ENCODE results near the gene RENBP. TPM values are rescaled to one million over a fixed set of nuclear protein-coding genes. Genes with fewer than 3 reads are reported as not detected.

RENBP gene
- total and polyA plus RNA-seq, 9 donors, result 0.80 to 4.9 (median 2.5) TPM

GRCh38 chrX:153966841-153967535, 22.5 kb upstream of the RENBP start:
- Histone ChIP-seq H3K36me3 (no peaks in the 10 kb centered on the region), H3K4me1 (ENCODE audit: insufficient read depth) (peaks cover 5% of the 10 kb centered on the region), H3K9me3 (no peaks in the 10 kb centered on the region), H3K27ac (no peak overlapping the region), H3K27me3 (no peaks in the 10 kb centered on the region), H3K4me3 (no peak overlapping the region)
- no peak for DNase-seq
- TF ChIP-seq CTCF (IDR thresholded peaks at IDR 0.05) (no peak), POLR2A (IDR thresholded peaks at IDR 0.05) (no peak), EP300 (IDR thresholded peaks at IDR 0.05) (no peak)
- 72 to 77% (median 76%) methylated on average over 14 of the region's 14 CpGs for WGBS, 3 donors
- intact Hi-C loops (cut with DNase I), result loop anchor here in 1 of 4 donors (1.0 kb wide), 1 partner anchor 39 kb away; no protein-coding TSS in a partner anchor

- 62 to 67% (median 64%) methylated on average over 15 of the region's 15 CpGs for WGBS, 3 donors
- no peaks in the 10 kb centered on the region for H3K9me3 ChIP-seq
- peak in 2 of 5 donors; percentile 47 to 51 for DNase-seq
- no peaks in the 10 kb centered on the region for H3K36me3 ChIP-seq
- no peak overlapping the region for H3K4me3 ChIP-seq
- peaks cover 5% of the 10 kb centered on the region for H3K4me1 ChIP-seq (ENCODE audit: insufficient read depth)
- intact Hi-C loops (cut with DNase I), result no loop called here
- no peaks in the 10 kb centered on the region for H3K27me3 ChIP-seq
- H3K27ac ChIP-seq, result no peak overlapping the region
- TF ChIP-seq CTCF (IDR thresholded peaks at IDR 0.05) (no peak), POLR2A (IDR thresholded peaks at IDR 0.05) (no peak), EP300 (IDR thresholded peaks at IDR 0.05) (no peak)
Measured at GRCh38 chrX:153966283-153966688, 21.8 kb upstream of the RENBP start.

- H3K4me3 ChIP-seq, result no peak overlapping the region
- H3K4me1 ChIP-seq (ENCODE audit: insufficient read depth), result peaks cover 5% of the 10 kb centered on the region
- TF ChIP-seq EP300 (IDR thresholded peaks at IDR 0.05) (no peak), CTCF (IDR thresholded peaks at IDR 0.05) (no peak), POLR2A (IDR thresholded peaks at IDR 0.05) (no peak)
- WGBS, 3 donors, result 80 to 89% (median 86%) methylated on average over 5 of the region's 5 CpGs
- no peak overlapping the region for H3K27ac ChIP-seq
- intact Hi-C loops (cut with DNase I), result no loop called here
- no peaks in the 10 kb centered on the region for H3K9me3 ChIP-seq
- no peaks in the 10 kb centered on the region for H3K36me3 ChIP-seq
- DNase-seq, result no peak
- H3K27me3 ChIP-seq, result no peaks in the 10 kb centered on the region
Measured at GRCh38 chrX:153965406-153965805, 21.0 kb upstream of the RENBP start.

- H3K27me3 ChIP-seq, result no peaks in the 10 kb centered on the region
- no peaks in the 10 kb centered on the region for H3K36me3 ChIP-seq
- no peak overlapping the region for H3K4me3 ChIP-seq
- TF ChIP-seq CTCF (IDR thresholded peaks at IDR 0.05) (no peak), POLR2A (IDR thresholded peaks at IDR 0.05) (no peak), EP300 (IDR thresholded peaks at IDR 0.05) (no peak)
- H3K4me1 ChIP-seq (ENCODE audit: insufficient read depth), result peaks cover 5% of the 10 kb centered on the region
- H3K9me3 ChIP-seq, result no peaks in the 10 kb centered on the region
- H3K27ac ChIP-seq, result no peak overlapping the region
- intact Hi-C loops (cut with DNase I), result no loop called here
- 84 to 92% (median 91%) methylated on average over 14 of the region's 14 CpGs for WGBS, 3 donors
- DNase-seq, result no peak
Measured at GRCh38 chrX:153964105-153964504, 19.7 kb upstream of the RENBP start.
